Spinal cord (tissue), 10 donors: ENCODE data around the gene UQCR11. TPM values are rescaled to one million over a fixed set of nuclear protein-coding genes. Genes with fewer than 3 reads are reported as not detected.

Experiments
- DNase-seq, 6 donors: peaks; one replicate each; pipeline versions ENCODE4 v3.0.0 to v3.0.0-alpha.2; 2013 to 2015; ENCODE audit warnings: low spot score in 6 of 6, low read depth in 4 of 6
- H3K27ac ChIP-seq: one replicate; pipeline ENCODE4 v1.5.1; 2013; ENCODE audit warnings: low read depth, low read length, control low read depth
- H3K27me3 ChIP-seq: one replicate; pipeline ENCODE4 v1.6.1; 2013; ENCODE audit warnings: low read length; ENCODE audit not compliant: control insufficient read depth, insufficient read depth
- H3K36me3 ChIP-seq: one replicate; pipeline ENCODE4 v1.6.1; 2013; ENCODE audit warnings: low read length; ENCODE audit not compliant: control insufficient read depth, insufficient read depth
- H3K4me1 ChIP-seq: one replicate; pipeline ENCODE4 v1.6.1; 2013; ENCODE audit warnings: low read length; ENCODE audit not compliant: control insufficient read depth, insufficient read depth
- H3K4me3 ChIP-seq: one replicate; pipeline ENCODE4 v1.5.1; 2013; ENCODE audit warnings: low read depth, low read length, control low read depth
- H3K9me3 ChIP-seq: one replicate; pipeline ENCODE4 v1.6.1; 2013; ENCODE audit warnings: low read length; ENCODE audit not compliant: control insufficient read depth, insufficient read depth
- WGBS: methylation state at CpG from one replicate; pipeline ENCODE4 v1.1.5; 2013; ENCODE audit warnings: missing lambda C conversion rate; ENCODE audit not compliant: insufficient coverage; 5-methylcytosine and 5-hydroxymethylcytosine counted together
- polyA plus RNA-seq, 2 donors: library from polyadenylated mRNA; unstranded; fragments of 120-200 nt; gene quantifications; one replicate each; pipeline ENCODE4 v1.2.1, GENCODE V29; 2013; ENCODE audit not compliant: insufficient read length in 2 of 2
- total RNA-seq, 2 donors: library from RNA; depleted of rRNA in 1 of 2; stranded (reverse); fragments of 120-200 nt in 1 of 2; fragments of >200 nt in 1 of 2; gene quantifications; one replicate each; pipeline versions ENCODE4 v1.2.3 to v1.2.4, GENCODE V29; 2013 to 2014
- donor health status: healthy.

UQCR11 gene
- total and polyA plus RNA-seq, 4 donors: 60.4 to 203 (median 184) TPM

DNA sequence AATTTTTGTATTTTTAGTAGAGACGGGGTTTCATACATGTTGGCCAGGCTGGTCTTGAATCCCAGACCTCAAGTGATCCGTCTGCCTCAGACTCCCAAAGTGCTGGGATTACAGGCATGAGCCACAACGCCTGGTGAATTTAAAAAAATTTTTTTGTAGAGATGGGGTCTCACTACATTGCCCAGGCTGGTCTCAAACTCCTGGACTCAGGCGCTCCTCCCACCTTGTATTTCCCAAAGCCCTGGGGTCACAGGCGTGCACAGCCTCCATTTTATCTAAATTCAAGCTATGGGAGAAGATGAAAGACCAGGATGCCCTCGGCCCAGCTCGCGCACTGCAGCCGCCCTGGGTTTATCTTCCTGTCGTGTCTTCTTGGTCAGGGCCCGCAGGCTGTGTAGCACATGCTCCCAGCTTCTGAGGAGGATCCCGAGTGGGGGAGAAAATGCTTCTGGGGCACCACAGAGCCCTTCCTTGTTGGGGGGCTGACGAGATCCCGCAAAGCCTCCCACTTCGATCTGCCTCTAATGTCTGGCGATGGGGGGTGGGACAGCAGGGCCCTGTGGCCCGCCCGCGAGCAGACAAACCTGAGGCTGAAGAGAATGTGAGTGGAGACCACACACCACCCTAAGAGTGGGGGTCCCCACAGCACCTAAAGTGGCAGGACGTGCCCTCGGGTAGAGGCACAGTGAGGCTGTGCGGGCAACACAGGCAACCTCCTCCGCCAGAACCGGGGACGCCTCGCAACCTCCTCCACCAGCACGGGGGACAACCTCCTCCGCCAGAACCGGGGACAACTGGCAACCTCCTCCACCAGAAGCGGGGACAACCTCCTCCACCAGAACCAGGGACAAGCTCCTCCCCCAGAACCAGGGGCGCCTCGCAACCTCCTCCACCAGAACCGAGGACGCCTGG, 31.3 kb upstream of the UQCR11 start:
- Histone ChIP-seq H3K4me3 (no peak overlapping the region), H3K27me3 (no peaks in the 10 kb centered on the region), H3K27ac (no peak overlapping the region), H3K36me3 (peaks cover 77% of the 10 kb centered on the region), H3K9me3 (no peaks in the 10 kb centered on the region), H3K4me1 (peaks cover 10% of the 10 kb centered on the region)
- no peak for DNase-seq
- 97% methylated on average over 29 of the region's 34 CpGs for WGBS

DNA sequence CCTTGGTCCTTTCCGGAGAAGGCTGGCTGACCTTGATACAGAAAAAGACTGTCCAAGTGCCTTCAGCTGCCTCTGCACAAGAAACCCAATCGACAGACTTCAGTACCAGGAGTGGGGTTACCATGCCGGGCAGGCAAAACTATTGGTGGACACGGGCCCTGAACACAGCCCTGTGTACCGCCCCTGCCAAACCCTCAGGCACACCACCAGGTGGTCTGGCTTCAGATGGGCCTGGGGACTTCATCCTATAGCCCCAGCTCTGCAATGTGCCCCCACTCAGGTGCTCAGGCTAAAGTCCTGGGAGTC, 29.6 kb upstream of the UQCR11 start:
- Histone ChIP-seq H3K36me3 (peaks cover 80% of the 10 kb centered on the region), H3K27me3 (no peaks in the 10 kb centered on the region), H3K4me3 (no peak overlapping the region), H3K9me3 (no peaks in the 10 kb centered on the region), H3K4me1 (peaks cover 10% of the 10 kb centered on the region), H3K27ac (no peak overlapping the region)
- DNase-seq: no peak
- WGBS: 82% methylated on average over 4 of the region's 5 CpGs

DNA sequence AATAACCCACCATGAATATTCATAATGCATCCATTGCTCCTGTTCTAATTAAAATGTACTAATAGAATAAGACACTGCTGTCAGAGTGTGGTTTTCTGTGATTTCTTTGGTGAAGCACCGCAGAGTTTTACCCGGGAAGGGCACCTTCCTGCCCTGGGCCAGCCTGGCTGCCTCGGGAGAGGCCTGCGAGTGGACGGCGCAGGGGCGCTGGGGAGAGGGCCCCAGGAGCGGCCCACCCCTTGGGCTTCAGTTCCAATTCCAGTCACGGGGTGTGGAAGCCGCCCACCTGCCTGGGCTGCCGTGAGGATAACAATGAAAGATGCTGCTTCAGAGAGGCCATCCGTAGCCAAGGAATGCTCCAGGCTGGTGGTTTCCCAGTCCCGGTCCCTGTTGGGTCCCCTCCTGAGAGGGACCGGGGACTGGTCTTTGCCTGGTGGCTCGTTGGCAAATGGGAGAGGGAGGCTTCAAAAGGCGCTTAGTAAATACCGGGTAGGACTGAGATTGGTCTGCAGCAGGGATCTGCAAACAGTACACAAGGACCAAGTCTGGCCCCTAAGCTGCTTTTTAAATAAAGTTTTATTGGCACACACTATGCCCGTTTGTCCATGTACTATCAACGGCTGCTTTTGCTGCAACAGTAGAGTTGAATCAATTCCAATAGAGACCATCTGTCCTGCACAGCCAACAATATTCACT, 29.1 kb upstream of the UQCR11 start:
- DNase-seq: peak in 1 of 6 donors; percentile 6
- 74% methylated on average over 17 of the region's 19 CpGs for WGBS
- H3K27ac ChIP-seq: no peak overlapping the region
- peaks cover 84% of the 10 kb centered on the region for H3K36me3 ChIP-seq
- no peaks in the 10 kb centered on the region for H3K27me3 ChIP-seq
- H3K4me3 ChIP-seq: no peak overlapping the region
- peaks cover 10% of the 10 kb centered on the region for H3K4me1 ChIP-seq
- no peaks in the 10 kb centered on the region for H3K9me3 ChIP-seq

DNA sequence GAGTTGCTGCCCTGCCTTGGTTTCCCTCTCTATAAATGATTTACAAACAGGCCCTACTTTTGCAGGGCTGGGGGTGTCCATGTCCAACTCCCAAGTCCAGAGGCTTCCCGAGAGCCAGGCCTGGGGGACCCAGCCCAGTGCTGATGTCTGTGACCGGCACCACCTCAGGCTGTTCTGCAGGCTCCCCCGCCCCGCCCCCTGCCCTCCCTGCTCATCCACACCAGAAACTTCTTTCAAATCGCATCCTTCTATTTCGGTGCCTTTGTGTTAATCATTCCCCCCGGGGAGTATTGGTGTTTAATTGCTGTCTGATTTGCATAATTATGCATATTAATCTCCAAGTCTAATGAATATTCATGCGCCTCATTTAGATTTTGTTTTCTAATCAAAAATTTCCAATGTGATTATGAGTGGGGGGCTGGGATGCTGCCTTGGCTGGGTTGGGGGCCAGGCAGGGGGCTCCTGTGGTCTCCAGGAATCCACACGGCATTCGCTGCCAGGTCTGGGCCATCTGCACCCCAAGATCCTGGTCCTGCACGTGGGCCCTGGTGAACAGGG, 28.1 kb upstream of the UQCR11 start:
- Histone ChIP-seq H3K36me3 (peaks cover 83% of the 10 kb centered on the region), H3K27ac (no peak overlapping the region), H3K4me1 (peaks cover 10% of the 10 kb centered on the region), H3K27me3 (no peaks in the 10 kb centered on the region), H3K4me3 (no peak overlapping the region), H3K9me3 (no peaks in the 10 kb centered on the region)
- WGBS: 60% methylated on average over 5 of the region's 11 CpGs
- DNase-seq: peak in 2 of 6 donors; percentile 54 to 91

DNA sequence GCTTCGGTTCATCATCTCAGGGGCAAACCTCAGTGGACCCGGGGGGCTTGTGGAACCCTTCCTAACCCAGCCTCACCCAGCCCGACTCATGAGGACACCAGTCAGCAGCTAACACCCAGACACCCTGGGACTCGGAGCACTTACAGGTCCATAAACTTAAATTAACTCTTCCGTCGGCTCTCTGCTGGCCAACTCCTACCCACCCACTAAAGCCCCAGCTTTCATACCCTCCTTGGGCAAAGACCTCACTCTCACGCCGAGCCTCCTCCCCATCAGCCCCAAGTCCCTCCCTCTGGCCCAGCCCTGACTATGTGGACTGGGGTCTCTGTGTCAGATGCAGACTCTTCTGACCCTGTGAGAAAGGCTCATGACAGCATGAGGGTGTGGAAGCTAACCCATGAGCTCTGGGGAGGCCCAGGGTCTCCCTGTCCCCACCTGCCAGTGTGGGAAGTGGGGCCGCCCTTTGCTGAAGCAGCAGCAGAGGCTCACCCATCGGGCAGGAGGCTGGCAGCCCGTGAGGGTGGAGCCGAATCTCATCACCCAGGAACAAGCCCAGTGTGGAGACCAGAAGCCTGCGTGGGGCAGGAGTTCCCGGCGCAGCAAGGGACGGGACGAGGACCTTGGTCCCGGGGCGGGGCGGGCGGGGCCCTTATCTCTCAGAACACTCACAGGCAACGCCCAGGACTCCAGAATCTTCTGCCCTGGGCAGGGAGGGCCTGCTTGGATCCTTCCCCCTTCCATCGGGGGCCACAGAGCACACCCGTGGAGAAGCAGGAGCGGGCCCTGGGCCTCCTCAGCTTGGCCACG, 27.4 kb upstream of the UQCR11 start:
- peaks cover 10% of the 10 kb centered on the region for H3K4me1 ChIP-seq
- H3K9me3 ChIP-seq: no peaks in the 10 kb centered on the region
- H3K36me3 ChIP-seq: peaks cover 80% of the 10 kb centered on the region
- 93% methylated on average over 26 of the region's 26 CpGs for WGBS
- no peaks in the 10 kb centered on the region for H3K27me3 ChIP-seq
- DNase-seq: no peak
- no peak overlapping the region for H3K27ac ChIP-seq
- H3K4me3 ChIP-seq: no peak overlapping the region

DNA sequence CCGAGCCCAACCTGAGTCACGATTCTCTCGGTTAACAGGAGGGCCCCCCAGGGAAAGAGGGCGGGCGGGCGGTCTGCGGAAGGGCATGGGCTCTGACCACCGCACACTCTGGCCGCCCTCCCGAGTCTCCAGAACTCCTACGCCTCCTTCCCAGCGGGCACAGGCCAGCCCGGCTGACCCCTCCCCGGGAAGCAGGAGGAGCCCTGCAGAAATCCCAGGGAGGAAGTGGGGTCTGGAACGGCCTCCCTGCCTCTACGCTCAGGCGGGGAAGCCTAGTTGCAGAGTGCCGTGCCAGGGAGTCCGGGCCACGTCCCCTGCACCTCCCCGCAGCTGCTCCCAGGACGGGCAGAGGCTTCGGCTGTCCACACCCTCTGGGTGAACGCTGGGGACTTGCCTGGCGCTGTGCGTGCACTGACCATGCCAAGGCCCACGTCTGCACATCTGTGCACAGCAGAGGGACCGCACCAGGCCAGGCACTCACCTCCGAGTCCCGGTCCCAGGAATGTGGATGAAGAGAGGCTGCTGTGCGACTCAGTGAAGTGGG, 26.4 kb upstream of the UQCR11 start:
- H3K27ac ChIP-seq: no peak overlapping the region
- H3K9me3 ChIP-seq: no peaks in the 10 kb centered on the region
- WGBS: 96% methylated on average over 27 of the region's 31 CpGs
- H3K27me3 ChIP-seq: no peaks in the 10 kb centered on the region
- peaks cover 10% of the 10 kb centered on the region for H3K4me1 ChIP-seq
- H3K36me3 ChIP-seq: peaks cover 80% of the 10 kb centered on the region
- no peak for DNase-seq
- no peak overlapping the region for H3K4me3 ChIP-seq

DNA sequence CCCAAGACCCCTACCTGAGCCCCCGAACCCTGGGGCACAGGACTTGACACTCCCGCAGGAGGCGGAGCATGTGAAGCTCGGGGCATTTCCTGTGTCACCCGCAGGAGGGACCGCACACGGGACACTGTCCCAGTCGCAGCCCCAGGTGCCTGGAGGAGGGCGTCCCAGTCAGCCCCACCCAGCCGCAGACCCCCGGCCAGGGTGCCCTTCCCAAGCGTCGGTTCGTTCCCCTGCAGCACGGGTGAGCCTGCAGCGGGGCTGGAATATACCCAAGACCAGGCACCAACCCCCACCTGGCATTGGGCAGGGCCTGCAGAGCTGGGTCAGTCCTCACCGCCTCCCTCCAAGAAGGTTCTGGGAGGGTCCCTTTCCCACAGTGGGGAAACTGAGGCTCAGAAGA, 25.5 kb upstream of the UQCR11 start:
- Histone ChIP-seq H3K27ac (no peak overlapping the region), H3K36me3 (peaks cover 84% of the 10 kb centered on the region), H3K27me3 (no peaks in the 10 kb centered on the region), H3K4me3 (no peak overlapping the region), H3K4me1 (peaks cover 10% of the 10 kb centered on the region), H3K9me3 (no peaks in the 10 kb centered on the region)
- no peak for DNase-seq
- 93% methylated on average over 14 of the region's 17 CpGs for WGBS

DNA sequence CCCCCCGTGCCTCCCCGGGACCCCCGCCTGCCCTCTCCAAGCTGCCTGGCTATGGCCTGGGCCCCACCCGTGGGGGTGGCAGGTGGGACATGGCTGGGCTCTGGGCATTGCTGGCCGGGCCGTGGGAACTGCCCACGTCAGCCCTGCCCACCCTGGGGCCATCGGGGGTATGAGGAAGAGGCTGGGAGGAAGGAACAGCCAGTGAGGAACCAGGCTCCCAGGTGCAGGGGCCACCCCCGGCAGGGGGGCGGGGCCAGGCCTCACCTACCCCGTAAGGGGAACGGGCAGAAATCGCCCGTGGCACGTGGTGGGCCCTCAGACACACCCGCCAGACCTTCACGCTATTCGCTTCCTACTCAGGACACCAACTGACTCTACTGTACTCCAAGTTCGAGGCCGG, 24.8 kb upstream of the UQCR11 start:
- Histone ChIP-seq H3K36me3 (peaks cover 86% of the 10 kb centered on the region), H3K9me3 (no peaks in the 10 kb centered on the region), H3K27ac (no peak overlapping the region), H3K27me3 (no peaks in the 10 kb centered on the region), H3K4me3 (no peak overlapping the region), H3K4me1 (peaks cover 10% of the 10 kb centered on the region)
- 89% methylated on average over 20 of the region's 20 CpGs for WGBS
- no peak for DNase-seq

DNA sequence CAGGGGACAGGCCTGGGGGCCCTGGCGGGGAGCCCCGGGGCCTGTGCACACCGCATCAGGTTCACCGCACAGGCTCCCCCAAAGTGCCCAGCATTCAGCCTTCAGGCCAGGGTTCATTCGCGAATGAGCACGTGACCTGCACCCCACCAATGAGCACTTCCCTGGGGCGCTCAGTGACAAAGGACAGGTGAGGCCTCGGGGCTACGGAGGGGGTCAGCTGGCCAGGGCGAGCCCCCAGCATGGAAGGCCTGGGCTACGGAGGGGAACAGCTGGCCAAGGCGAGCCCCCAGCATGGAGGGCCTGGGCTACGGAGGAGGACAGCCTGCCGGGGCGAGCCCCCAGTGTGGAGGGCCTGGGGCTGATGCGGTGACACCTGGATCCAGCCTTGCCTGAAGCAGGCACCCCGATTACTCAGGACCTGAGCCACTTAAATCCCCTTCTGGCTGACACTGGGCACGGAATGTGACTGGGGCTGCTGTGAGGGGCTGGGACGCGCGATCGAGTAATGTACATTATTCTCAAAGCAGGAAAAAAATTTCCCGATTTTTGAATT, 24.1 kb upstream of the UQCR11 start:
- H3K9me3 ChIP-seq: no peaks in the 10 kb centered on the region
- no peak overlapping the region for H3K4me3 ChIP-seq
- H3K36me3 ChIP-seq: peaks cover 87% of the 10 kb centered on the region
- no peak for DNase-seq
- peaks cover 8% of the 10 kb centered on the region for H3K4me1 ChIP-seq
- no peaks in the 10 kb centered on the region for H3K27me3 ChIP-seq
- 95% methylated on average over 23 of the region's 24 CpGs for WGBS
- H3K27ac ChIP-seq: no peak overlapping the region
